HG03103 (cell line): ENCODE data around the gene LRRC4.

Experiments used
- ATAC-seq: cut with Tn5 transposase; IDR thresholded peaks from one replicate; pipeline ENCODE4 v1.9.1; 2021; ENCODE audit warnings: low read depth; ENCODE audit not compliant: unreplicated experiment

The LRRC4 gene, protein sequence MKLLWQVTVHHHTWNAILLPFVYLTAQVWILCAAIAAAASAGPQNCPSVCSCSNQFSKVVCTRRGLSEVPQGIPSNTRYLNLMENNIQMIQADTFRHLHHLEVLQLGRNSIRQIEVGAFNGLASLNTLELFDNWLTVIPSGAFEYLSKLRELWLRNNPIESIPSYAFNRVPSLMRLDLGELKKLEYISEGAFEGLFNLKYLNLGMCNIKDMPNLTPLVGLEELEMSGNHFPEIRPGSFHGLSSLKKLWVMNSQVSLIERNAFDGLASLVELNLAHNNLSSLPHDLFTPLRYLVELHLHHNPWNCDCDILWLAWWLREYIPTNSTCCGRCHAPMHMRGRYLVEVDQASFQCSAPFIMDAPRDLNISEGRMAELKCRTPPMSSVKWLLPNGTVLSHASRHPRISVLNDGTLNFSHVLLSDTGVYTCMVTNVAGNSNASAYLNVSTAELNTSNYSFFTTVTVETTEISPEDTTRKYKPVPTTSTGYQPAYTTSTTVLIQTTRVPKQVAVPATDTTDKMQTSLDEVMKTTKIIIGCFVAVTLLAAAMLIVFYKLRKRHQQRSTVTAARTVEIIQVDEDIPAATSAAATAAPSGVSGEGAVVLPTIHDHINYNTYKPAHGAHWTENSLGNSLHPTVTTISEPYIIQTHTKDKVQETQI

GRCh38 chr7:128030654-128031611 is at the start of gene LRRC4:
Gene LRRC4 (minus strand): TSS chr7:128031437. CDS start chr7:128030640, 797 bp downstream.
- ATAC-seq: peak; percentile 37

GRCh38 chr7:128080169-128080568 is 48.9 kb upstream of the LRRC4 start:
- no peak for ATAC-seq

- ATAC-seq: no peak
These were observed 47.1 kb upstream of the LRRC4 start for GRCh38 chr7:128078309-128078708.

- no peak for ATAC-seq
These were observed 45.6 kb upstream of the LRRC4 start for GRCh38 chr7:128076796-128077271.

- no peak for ATAC-seq
These were observed 45.1 kb upstream of the LRRC4 start for GRCh38 chr7:128076196-128076795.

DNA sequence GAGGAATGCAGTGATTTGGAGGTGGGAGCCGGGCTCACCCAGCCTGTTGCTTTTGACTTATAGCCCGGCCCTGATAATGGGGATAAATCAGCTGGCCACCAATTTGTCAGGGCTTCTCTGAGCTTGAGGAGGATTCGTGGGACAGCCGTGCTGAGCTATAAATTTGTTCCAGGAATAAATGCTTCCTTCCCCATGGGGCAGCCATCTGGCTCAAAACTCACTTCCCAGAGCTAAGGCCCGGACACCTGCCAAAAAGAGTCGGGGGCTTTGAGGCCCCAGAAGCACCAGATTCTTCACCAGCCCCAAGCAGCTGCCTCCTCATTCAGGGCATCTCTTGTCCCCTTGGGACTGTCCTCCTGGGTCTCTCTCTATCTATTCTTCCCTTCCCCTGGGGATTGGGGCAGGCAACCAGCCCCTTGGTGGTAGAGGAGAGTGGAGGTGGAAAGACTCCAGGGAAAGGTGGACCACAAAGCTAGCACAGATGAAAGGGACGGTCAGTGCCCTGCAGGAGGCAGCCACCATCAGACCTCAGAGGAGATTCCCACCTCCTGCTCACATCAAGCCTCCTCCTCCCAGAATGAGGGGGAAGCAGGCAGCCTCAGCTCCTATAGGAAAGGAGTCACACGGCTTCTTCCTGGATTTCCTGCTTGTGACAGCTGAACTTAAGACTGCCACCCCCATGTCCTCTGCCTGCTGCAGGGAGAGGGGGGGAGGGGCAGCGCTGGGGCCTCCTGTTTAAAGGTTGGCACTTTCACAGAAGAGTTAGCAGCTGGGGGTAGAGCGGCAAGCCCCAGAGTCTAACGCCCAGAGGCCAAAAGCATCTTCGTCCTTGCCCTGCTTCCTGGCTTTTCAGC is 44.2 kb upstream of the LRRC4 start:
- no peak for ATAC-seq

GRCh38 chr7:128074736-128075135 is 43.5 kb upstream of the LRRC4 start:
- no peak for ATAC-seq

DNA sequence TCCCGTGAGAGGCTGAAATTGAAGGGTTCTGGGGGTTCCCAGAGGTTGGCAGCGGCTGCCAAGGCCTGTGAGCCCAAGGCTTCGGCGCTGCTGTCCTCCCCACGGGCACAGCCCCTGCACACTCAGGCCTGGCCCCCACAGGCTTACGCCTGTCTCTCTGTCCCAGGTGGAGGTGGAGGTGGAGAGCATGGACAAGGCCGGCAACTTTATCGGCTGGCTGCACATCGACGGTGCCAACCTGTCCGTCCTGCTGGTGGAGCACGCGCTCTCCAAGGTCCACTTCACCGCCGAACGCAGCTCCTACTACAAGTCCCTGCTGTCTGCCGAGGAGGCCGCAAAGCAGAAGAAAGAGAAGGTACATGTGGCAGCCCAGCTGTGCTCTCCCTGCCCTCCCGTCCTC is 43.1 kb upstream of the LRRC4 start:
- ATAC-seq: no peak

- no peak for ATAC-seq
These were observed 42.6 kb upstream of the LRRC4 start for GRCh38 chr7:128073671-128074310.

DNA sequence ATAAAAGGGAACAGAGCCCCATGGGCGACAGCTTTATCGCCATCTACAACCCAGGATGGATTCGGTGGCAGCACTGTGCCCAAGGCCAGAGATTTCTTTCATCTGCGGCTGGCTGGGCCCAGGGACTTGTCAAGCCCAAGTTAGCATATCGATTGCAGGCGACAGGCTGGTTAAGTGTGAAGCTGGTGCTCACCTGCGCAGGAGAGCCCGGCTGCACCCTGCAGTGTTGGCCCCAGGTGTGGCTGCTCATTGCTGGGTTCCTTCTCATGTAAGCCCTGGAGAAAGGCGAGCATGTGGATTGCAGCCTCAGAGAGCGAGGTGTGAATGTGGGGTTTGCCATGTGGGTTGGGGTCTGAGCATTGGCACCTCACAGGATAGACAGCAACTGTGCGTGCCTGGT is 40.6 kb upstream of the LRRC4 start:
- no peak for ATAC-seq

DNA sequence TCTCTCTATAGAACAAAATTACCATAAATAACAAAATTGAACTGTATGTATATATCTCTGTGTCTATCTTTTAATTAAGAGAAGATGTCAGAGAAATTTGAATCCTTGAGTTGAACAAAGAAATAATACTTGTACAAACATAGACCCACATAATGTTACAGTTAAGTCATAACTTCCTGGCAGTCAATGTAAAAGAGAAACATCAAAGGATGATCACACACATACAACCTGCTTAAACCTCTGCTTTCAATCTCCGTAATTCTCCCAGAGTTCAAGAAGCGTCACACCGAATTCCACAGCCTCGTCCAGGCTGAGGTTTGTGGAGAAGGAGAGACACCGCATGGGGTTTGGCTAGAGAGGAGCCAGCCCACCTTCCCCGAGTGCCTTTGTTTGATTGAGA is 40.1 kb upstream of the LRRC4 start:
- no peak for ATAC-seq

GRCh38 chr7:128069373-128070364 is 38.4 kb upstream of the LRRC4 start:
- no peak for ATAC-seq

- ATAC-seq: no peak
These were observed 37.5 kb upstream of the LRRC4 start for GRCh38 chr7:128068785-128069184.

- ATAC-seq: no peak
These were observed 36.7 kb upstream of the LRRC4 start for GRCh38 chr7:128067983-128068382.

GRCh38 chr7:128066858-128067257 is 35.6 kb upstream of the LRRC4 start:
- no peak for ATAC-seq

DNA sequence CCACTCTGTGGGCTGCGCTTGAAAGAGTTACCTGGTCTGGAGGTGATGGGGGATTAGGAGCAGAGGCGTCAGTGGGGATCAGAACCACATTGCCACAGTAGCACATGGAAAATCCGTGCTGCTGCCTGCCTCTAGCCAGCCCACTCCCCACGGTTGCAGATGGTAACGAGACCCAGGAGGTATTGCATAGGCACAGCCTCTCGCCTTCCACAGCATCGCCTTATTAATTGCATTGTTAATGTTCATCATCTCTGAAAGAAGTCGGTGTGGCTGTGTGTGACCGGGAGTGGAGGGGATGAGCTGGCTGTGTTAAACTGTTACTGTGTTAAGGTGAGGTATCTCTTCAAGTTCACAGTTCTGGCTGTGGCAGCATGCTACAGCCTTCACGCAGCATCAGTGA is 35.2 kb upstream of the LRRC4 start:
- no peak for ATAC-seq

DNA sequence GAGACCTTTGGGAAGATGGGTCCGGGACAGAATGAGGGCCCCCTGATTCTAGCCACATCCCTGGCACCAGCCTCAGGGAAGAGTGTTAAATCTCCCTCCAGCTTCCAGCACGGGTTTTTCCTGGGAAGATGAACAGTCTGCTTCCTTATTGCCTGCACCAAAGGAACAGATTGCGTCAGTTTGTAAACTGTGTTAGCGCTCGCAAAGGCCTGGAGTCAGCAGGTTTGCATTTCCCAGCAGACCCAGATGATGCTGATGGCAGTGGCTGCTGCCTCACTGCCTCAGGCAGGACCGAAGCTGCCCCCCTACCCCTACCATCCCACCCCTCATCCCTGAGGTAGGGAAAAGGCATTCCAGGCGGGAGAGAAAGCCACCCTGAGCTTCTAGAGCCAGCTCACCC is 34.6 kb upstream of the LRRC4 start:
- ATAC-seq: no peak

DNA sequence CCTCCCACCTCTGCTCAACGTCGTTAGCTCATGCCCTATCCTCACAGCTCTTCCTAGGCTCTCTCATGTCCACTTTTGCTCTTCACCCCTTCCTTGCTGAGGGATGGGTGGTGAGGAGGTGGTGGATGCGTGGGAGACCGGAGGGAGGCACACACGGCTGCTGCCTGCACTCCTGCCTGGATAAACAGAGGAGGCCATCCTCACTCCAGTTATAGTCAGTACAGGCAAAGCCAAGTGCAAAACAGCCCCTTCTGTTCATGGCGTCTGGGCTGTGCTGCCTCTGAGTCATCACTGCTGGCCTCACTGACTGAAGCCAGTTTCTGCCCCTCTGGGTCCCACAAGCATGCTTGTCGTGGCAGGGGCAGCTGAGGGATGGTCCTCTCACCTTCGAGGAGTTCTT is 31.9 kb upstream of the LRRC4 start:
- ATAC-seq: no peak
